Neural cell (in vitro differentiated cells): Measurements from ENCODE around the gene PLD1.

Experiments used
- CTCF ChIP-seq: fragments of 450-650 bp; IDR thresholded peaks from 2 replicates; pipeline ENCODE4 v1.5.1; 2014; ENCODE audit warnings: antibody characterized with exemption, mild to moderate bottlenecking, moderate library complexity; ENCODE audit not compliant: poor library complexity, severe bottlenecking
- EP300 ChIP-seq: fragments of 450-650 bp; conservative IDR thresholded peaks from 2 replicates; pipeline ENCODE4 v1.6.1; 2014; ENCODE audit warnings: antibody characterized with exemption, mild to moderate bottlenecking, moderate library complexity; ENCODE audit not compliant: poor library complexity, severe bottlenecking
- EZH2 ChIP-seq: fragments of 200-600, 300-800 bp; shearing (Covaris generic), sonication (generic); IDR thresholded peaks from 2 replicates; pipeline ENCODE4 v1.6.1; 2014; ENCODE audit warnings: antibody characterized with exemption, low read length, borderline replicate concordance, mild to moderate bottlenecking; ENCODE audit not compliant: insufficient read depth, poor library complexity, severe bottlenecking
- POLR2AphosphoS5 ChIP-seq: IDR thresholded peaks from 2 replicates; pipeline ENCODE4 v1.6.1; 2012
- RAD21 ChIP-seq: fragments of 450-650 bp; conservative IDR thresholded peaks from 2 replicates; pipeline ENCODE4 v1.6.1; 2014; ENCODE audit warnings: antibody characterized with exemption, mild to moderate bottlenecking, moderate library complexity
- REST ChIP-seq: IDR thresholded peaks from 2 replicates; pipeline ENCODE4 v1.6.1; 2012; ENCODE audit warnings: borderline replicate concordance
- TAF1 ChIP-seq: IDR thresholded peaks from 2 replicates; pipeline ENCODE4 v1.6.1; 2012; ENCODE audit warnings: low read depth

GRCh38 chr3:171830518-171830875 is 20.2 kb upstream of the PLD1 start:
- TF ChIP-seq CTCF, result no peak
- TF ChIP-seq REST, result no peak
- TF ChIP-seq EZH2, result no peak
- no peak for TF ChIP-seq EP300
- TF ChIP-seq TAF1, result no peak
- TF ChIP-seq POLR2AphosphoS5, result no peak
- TF ChIP-seq RAD21, result no peak
